ENCODE results near the gene PTMA. TPM values are rescaled to one million over a fixed set of nuclear protein-coding genes. Genes with fewer than 3 reads are reported as not detected.

Gene PTMA
- total and polyA plus RNA-seq, 9 of the 15 experiments (the other 6 are each of a cell fraction or from before 2014, with no cell fraction given) = 429 to 2,322 (median 1,578) TPM

GRCh38 chr2:231715499-231715837, 7.1 kb downstream of the PTMA start:
- Histone ChIP-seq H3K9me1 (ENCODE audit: control insufficient read depth, insufficient read depth, low read length) (peaks cover 7% of the 10 kb centered on the region), H4K20me1 (replicated peaks; ENCODE audit: control insufficient read depth, insufficient read depth, low read length) (peaks cover 36% of the 10 kb centered on the region), H3K9ac (ENCODE audit: insufficient read depth in 1 of 2, low read depth in 2 of 2, low read length in 2 of 2) (peak overlapping the region in 1 of 2 experiments; percentile 83; a peak in 2 of 4 replicates), H3K4me3 (no peak overlapping the region), H3K79me2 (ENCODE audit: control insufficient read depth, insufficient read depth, low read length) (peaks cover 24% of the 10 kb centered on the region), H3K27ac (ENCODE audit: extremely low read depth, low read depth, low read length) (peak overlapping the region; percentile 66), H3K36me3 (ENCODE audit: control insufficient read depth, insufficient read depth, low read length) (peaks cover 27% of the 10 kb centered on the region), H3K9me3 (replicated peaks; ENCODE audit: control insufficient read depth, insufficient read depth, low read depth, low read length) (no peaks in the 10 kb centered on the region), H3K4me2 (ENCODE audit: insufficient read depth, low read length) (peak overlapping the region; percentile 61), H3K27me3 (ENCODE audit: control insufficient read depth in 2 of 2, insufficient read depth in 2 of 2, low read length in 2 of 2) (no peaks in the 10 kb centered on the region), H2AFZ (ENCODE audit: low read depth, low read length) (peak overlapping the region; percentile 70), H3K4me1 (replicated peaks in 1 of 2; ENCODE audit: control insufficient read depth in 2 of 2, insufficient read depth in 2 of 2, low read length in 2 of 2) (peaks cover 32 to 52% of the 10 kb centered on the region in 2 experiments; a peak in 4 of 5 replicates)
- TF ChIP-seq ZNF121 (CRISPR knock-in tag; conservative IDR thresholded peaks at IDR 0.05) (no peak), RBM39 (optimal IDR thresholded peaks at IDR 0.05; ENCODE audit: low read depth, low read length) (no peak), TFAP4 (CRISPR knock-in tag; IDR thresholded peaks at IDR 0.05; ENCODE audit: borderline replicate concordance) (0 out of 2 replicates have a peak, but pooled peaks have one; percentile 1), CTCF (IDR thresholded peaks at IDR 0.05 in 2 of 3, conservative IDR thresholded peaks at IDR 0.05 in 1 of 3; ENCODE audit: insufficient read depth in 2 of 3, low read depth in 1 of 3, low read length in 3 of 3) (0 out of 6 replicates have a peak, but pooled peaks of 1 of the 3 experiments have one; percentile 8), CBFB (CRISPR knock-in tag; IDR thresholded peaks at IDR 0.05) (peak; percentile 48; the same call in 1 of the 2 replicates)
- DNase-seq (ENCODE audit: extremely low read depth in 1 of 4, low spot score in 3 of 4) (no peak), FAIRE-seq (no peak), ATAC-seq (no peak)
- ChIA-PET POLR2A (interaction anchor here (0.5 to 1.4 kb wide), 3 partner anchors 9 to 94 kb away, joined by 3 to 6 read pairs (median 4); no protein-coding TSS in a partner anchor), CTCF (ENCODE audit: low intra/inter-chr PET ratio) (interaction anchor here (0.6 to 4.1 kb wide), 5 partner anchors 38 to 152 kb away, joined by 3 to 45 read pairs (median 3); no protein-coding TSS in a partner anchor)
- no TSS peak for BruUV-seq (replicated peaks)
- 24% methylated on average over 5 of the region's 5 CpGs for WGBS (ENCODE audit: insufficient coverage, low coverage, missing lambda C conversion rate)
- in situ Hi-C loops (cut with MboI) (no loop called here), intact Hi-C loops (cut with micrococcal nuclease) (loop anchor here (1.0 kb wide), 3 partner anchors 38 to 152 kb away; no protein-coding TSS in a partner anchor)

Measured in K562 (cell line).